CD4-positive, alpha-beta T cell treated with Interleukin-4 for 4 hours (primary cell): ENCODE measurements around the gene NUP155.
"Not testable (repeated sequence)": the region's sequence is repeated elsewhere in the genome, so short reads cannot be mapped to it uniquely, and the experiment has no call there.

Experiments used
- DNase-seq: peaks from one replicate; pipeline ENCODE4 v3.0.0-alpha.2; 2020

Gene NUP155

GRCh38 chr5:37370864-37371726 is at the start of gene NUP155:
TSS of gene NUP155 (minus strand) at chr5:37371106. CDS start at chr5:37370977, 129 bp downstream.
- DNase-seq, result peak; percentile 90

GRCh38 chr5:37417347-37417746 is 46.4 kb upstream of the NUP155 start:
- no peak for DNase-seq

GRCh38 chr5:37415456-37415855 is 44.5 kb upstream of the NUP155 start:
- DNase-seq, result not testable (repeated sequence)

GRCh38 chr5:37412515-37412914 is 41.6 kb upstream of the NUP155 start:
- DNase-seq, result no peak

- DNase-seq, result no peak
Measured at GRCh38 chr5:37400501-37400900, 29.6 kb upstream of the NUP155 start.

GRCh38 chr5:37396352-37396751 is 25.4 kb upstream of the NUP155 start:
- DNase-seq, result no peak

GRCh38 chr5:37391591-37391990 is 20.7 kb upstream of the NUP155 start:
- no peak for DNase-seq

GRCh38 chr5:37379100-37379628 is 8.3 kb upstream of the NUP155 start, which contains the start of gene WDR70:
TSS of gene WDR70 (plus strand) at chr5:37379318. CDS start at chr5:37379368, 50 bp downstream.
- peak; percentile 86 for DNase-seq

GRCh38 chr5:37378066-37378465 is 7.2 kb upstream of the NUP155 start:
- not testable (repeated sequence) for DNase-seq

GRCh38 chr5:37375091-37375490 is 4.2 kb upstream of the NUP155 start:
- DNase-seq, result no peak

- no peak for DNase-seq
Measured at GRCh38 chr5:37370550-37370863, 399 bp downstream of the NUP155 start.

- no peak for DNase-seq
Measured at GRCh38 chr5:37355161-37355560, 15.7 kb downstream of the NUP155 start.

- DNase-seq, result not testable (repeated sequence)
Measured at GRCh38 chr5:37342741-37343140, 28.2 kb downstream of the NUP155 start.

GRCh38 chr5:37334754-37335153 is 36.2 kb downstream of the NUP155 start:
- DNase-seq, result not testable (repeated sequence)

GRCh38 chr5:37326536-37326935 is 44.4 kb downstream of the NUP155 start:
- DNase-seq, result no peak

- no peak for DNase-seq
Measured at GRCh38 chr5:37323607-37324006, 47.3 kb downstream of the NUP155 start.

- no peak for DNase-seq
Measured at GRCh38 chr5:37319037-37319782, 51.7 kb downstream of the NUP155 start.

GRCh38 chr5:37316027-37316426 is 54.9 kb downstream of the NUP155 start:
- DNase-seq, result no peak

GRCh38 chr5:37310360-37310759 is 60.5 kb downstream of the NUP155 start:
- no peak for DNase-seq

- DNase-seq, result no peak
Measured at GRCh38 chr5:37308793-37309192, 62.1 kb downstream of the NUP155 start.

GRCh38 chr5:37304888-37305287 is 66.0 kb downstream of the NUP155 start:
- DNase-seq, result no peak

GRCh38 chr5:37296313-37296712 is 74.6 kb downstream of the NUP155 start:
- DNase-seq, result not testable (repeated sequence)

GRCh38 chr5:37283214-37283820 is 87.6 kb downstream of the NUP155 start:
- no peak for DNase-seq
